ENCODE measurements around the gene LBR. TPM values are rescaled to one million over a fixed set of nuclear protein-coding genes. Genes with fewer than 3 reads are reported as not detected.

LBR gene
- total RNA-seq, 4 donors from 2014 or later, result 17.7 to 30.8 (median 25.1) TPM

GRCh38 chr1:225371366-225372010 is 56.4 kb downstream of the LBR start:
- Histone ChIP-seq H3K27ac (no peak overlapping the region), H3K36me3 (no peaks in the 10 kb centered on the region), H3K4me1 (no peaks in the 10 kb centered on the region), H3K4me3 (no peak overlapping the region), H3K27me3 (no peaks in the 10 kb centered on the region), H3K9me3 (no peaks in the 10 kb centered on the region)
- no peak for TF ChIP-seq POLR2A (IDR thresholded peaks at IDR 0.05)
- TF ChIP-seq, protein P1, sequence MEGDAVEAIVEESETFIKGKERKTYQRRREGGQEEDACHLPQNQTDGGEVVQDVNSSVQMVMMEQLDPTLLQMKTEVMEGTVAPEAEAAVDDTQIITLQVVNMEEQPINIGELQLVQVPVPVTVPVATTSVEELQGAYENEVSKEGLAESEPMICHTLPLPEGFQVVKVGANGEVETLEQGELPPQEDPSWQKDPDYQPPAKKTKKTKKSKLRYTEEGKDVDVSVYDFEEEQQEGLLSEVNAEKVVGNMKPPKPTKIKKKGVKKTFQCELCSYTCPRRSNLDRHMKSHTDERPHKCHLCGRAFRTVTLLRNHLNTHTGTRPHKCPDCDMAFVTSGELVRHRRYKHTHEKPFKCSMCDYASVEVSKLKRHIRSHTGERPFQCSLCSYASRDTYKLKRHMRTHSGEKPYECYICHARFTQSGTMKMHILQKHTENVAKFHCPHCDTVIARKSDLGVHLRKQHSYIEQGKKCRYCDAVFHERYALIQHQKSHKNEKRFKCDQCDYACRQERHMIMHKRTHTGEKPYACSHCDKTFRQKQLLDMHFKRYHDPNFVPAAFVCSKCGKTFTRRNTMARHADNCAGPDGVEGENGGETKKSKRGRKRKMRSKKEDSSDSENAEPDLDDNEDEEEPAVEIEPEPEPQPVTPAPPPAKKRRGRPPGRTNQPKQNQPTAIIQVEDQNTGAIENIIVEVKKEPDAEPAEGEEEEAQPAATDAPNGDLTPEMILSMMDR (IDR thresholded peaks at IDR 0.05), result no peak
- TF ChIP-seq EP300 (IDR thresholded peaks at IDR 0.05), result no peak
- no peak for DNase-seq (ENCODE audit: low spot score in 2 of 2)
- WGBS, 2 donors, result 65 to 81% methylated on average over 3 of the region's 3 CpGs

- 60 to 63% methylated on average over 3 of the region's 3 CpGs for WGBS, 2 donors
Observed at GRCh38 chr1:225368036-225368552, 59.7 kb downstream of the LBR start.

DNA sequence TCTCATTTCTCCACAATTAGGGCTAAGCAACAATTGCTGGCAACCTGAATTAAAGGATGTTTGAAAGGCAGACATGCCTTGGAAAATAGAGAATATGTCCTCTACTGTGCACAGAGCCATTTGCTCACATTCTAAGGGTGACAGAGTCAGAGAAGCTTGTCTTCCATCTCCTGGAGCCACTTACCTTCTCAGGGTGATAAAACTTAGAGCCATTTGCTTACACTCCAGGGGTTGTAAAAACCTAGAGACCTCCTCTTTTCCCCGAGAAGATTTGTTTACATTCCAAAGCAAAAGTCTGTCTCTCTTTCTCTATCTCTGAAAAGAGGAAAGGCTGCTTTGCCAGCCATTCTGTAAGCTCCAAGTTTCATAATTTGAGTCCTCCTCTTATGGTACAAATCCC is 61.3 kb downstream of the LBR start:
- Histone ChIP-seq H3K9me3 (no peaks in the 10 kb centered on the region), H3K27ac (no peak overlapping the region), H3K36me3 (no peaks in the 10 kb centered on the region), H3K27me3 (no peaks in the 10 kb centered on the region), H3K4me1 (no peaks in the 10 kb centered on the region), H3K4me3 (no peak overlapping the region)
- WGBS, 2 donors, result 16 to 25% methylated on average over 1 of the region's 1 CpG
- TF ChIP-seq, protein P1 (IDR thresholded peaks at IDR 0.05), result no peak
- no peak for TF ChIP-seq EP300 (IDR thresholded peaks at IDR 0.05)
- TF ChIP-seq POLR2A (IDR thresholded peaks at IDR 0.05), result no peak
- DNase-seq (ENCODE audit: low spot score in 2 of 2), result no peak

More at GRCh38 chr1:225368036-225368552, 59.7 kb downstream of the LBR start:
- Histone ChIP-seq H3K9me3 (no peaks in the 10 kb centered on the region), H3K36me3 (no peaks in the 10 kb centered on the region), H3K4me1 (no peaks in the 10 kb centered on the region), H3K27me3 (no peaks in the 10 kb centered on the region), H3K27ac (no peak overlapping the region), H3K4me3 (no peak overlapping the region)
- DNase-seq (ENCODE audit: low spot score in 2 of 2), result no peak
- TF ChIP-seq, protein P1 (IDR thresholded peaks at IDR 0.05), result no peak
- TF ChIP-seq EP300 (IDR thresholded peaks at IDR 0.05) (no peak), POLR2A (IDR thresholded peaks at IDR 0.05) (no peak)

GRCh38 chr1:225366018-225366417 is 61.8 kb downstream of the LBR start:
- Histone ChIP-seq H3K27ac (no peak overlapping the region), H3K9me3 (no peaks in the 10 kb centered on the region), H3K36me3 (no peaks in the 10 kb centered on the region), H3K4me1 (no peaks in the 10 kb centered on the region), H3K27me3 (no peaks in the 10 kb centered on the region), H3K4me3 (no peak overlapping the region)
- no peak for DNase-seq (ENCODE audit: low spot score in 2 of 2)
- TF ChIP-seq POLR2A (IDR thresholded peaks at IDR 0.05) (no peak), EP300 (IDR thresholded peaks at IDR 0.05) (no peak)
- TF ChIP-seq, protein P1 (IDR thresholded peaks at IDR 0.05), result no peak

DNA sequence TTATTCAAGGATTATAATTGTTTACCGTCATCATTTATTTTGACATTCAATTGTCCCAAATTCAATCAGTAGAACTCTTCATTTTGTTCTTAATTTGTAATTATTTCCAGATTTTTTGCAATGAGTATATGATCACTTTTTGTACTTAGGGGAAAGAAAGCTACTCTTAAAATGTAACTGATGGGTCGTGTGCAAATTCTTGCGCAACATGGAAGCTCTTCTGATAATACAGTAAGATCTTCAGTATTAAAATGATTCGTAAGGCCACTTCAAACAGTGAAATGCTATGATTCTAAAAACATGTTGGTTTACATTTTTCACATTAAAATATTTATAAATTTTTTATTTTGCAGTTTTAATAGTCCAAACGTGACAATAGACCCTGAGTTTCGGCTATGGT is 63.4 kb downstream of the LBR start:
- Histone ChIP-seq H3K36me3 (no peaks in the 10 kb centered on the region), H3K4me3 (no peak overlapping the region), H3K27me3 (no peaks in the 10 kb centered on the region), H3K4me1 (no peaks in the 10 kb centered on the region), H3K27ac (no peak overlapping the region), H3K9me3 (no peaks in the 10 kb centered on the region)
- TF ChIP-seq EP300 (IDR thresholded peaks at IDR 0.05), result no peak
- no peak for TF ChIP-seq POLR2A (IDR thresholded peaks at IDR 0.05)
- TF ChIP-seq, protein P1 (IDR thresholded peaks at IDR 0.05), result no peak
- WGBS, 2 donors, result 93 to 96% methylated on average over 6 of the region's 6 CpGs
- DNase-seq (ENCODE audit: low spot score in 2 of 2), result no peak
